ENCODE data around the gene GPX6.

Gene GPX6

GRCh38 chr6:28543651-28544610 is 28.3 kb upstream of the GPX6 start:
- H3K9ac ChIP-seq, result 0 out of 2 replicates have a peak overlapping the region, but pooled peaks have one; percentile 23

DNA sequence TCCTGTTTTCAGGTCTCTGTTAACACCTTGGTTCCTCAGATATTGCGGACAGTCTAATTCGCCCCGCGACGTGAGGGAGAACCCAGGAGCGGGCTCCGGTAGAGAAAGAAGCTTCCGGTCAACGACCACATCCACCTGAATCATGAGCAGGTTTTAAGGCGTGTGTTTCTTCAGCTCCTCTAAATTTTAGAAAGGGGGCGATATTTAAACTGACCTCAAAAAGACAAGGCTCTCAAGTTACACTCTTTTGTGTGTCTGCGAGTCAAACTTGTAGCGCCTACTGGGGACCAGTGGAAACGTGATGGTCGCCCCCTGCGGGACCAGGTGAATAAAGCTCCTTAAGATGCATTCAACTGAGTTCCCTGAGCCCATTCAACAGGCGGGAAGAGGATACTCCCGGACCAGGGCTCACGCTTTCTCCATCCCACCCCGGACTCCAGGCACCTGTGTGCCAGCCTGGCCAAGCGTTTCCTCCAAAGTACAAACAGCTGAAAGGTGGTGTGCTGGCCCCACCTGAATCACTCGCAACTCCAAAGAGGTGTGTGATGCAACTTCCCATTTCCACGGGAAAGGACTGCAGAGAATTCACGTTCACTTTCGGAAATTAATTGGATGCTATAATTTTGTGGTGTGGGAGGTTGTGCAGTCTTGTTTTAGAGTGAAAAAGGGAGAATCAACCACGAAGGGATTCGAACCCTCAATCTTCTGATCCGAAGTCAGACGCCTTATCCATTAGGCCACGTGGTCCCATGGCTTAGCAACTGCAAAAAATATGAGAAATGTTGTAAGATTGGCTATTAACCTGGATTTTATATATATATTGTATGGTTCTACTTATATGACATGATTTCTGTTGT is 27.1 kb upstream of the GPX6 start:
- Histone ChIP-seq H3K27me3 (no peaks in the 10 kb centered on the region; the same call in 1 of the 2 replicates), H3K9ac (no peak overlapping the region), H3K27ac (no peak overlapping the region), H3K36me3 (no peaks in the 10 kb centered on the region), H4K20me1 (no peaks in the 10 kb centered on the region), H3K4me1 (no peaks in the 10 kb centered on the region), H3K4me2 (peak overlapping the region; percentile 23), H3K9me3 (peaks cover 5% of the 10 kb centered on the region), H3K4me3 (peak overlapping the region; percentile 55)
- TF ChIP-seq Cebpa-rat (IDR thresholded peaks at IDR 0.05), result no peak

More at GRCh38 chr6:28543651-28544610, 28.3 kb upstream of the GPX6 start:
- H3K36me3 ChIP-seq, result no peaks in the 10 kb centered on the region
- H3K4me2 ChIP-seq, result peak overlapping the region; percentile 60
- no peak overlapping the region for H3K27ac ChIP-seq
- no peaks in the 10 kb centered on the region for H4K20me1 ChIP-seq
- no peak for TF ChIP-seq Cebpa-rat (IDR thresholded peaks at IDR 0.05)
- H3K4me1 ChIP-seq, result no peaks in the 10 kb centered on the region
- H3K4me3 ChIP-seq, result peak overlapping the region; percentile 57
- H3K9me3 ChIP-seq, result peaks cover 5% of the 10 kb centered on the region
- no peaks in the 10 kb centered on the region; the same call in 1 of the 2 replicates for H3K27me3 ChIP-seq

- TF ChIP-seq Cebpa-rat (IDR thresholded peaks at IDR 0.05), result no peak
- Histone ChIP-seq H3K4me2 (no peak overlapping the region), H3K9me3 (peaks cover 5% of the 10 kb centered on the region), H3K4me3 (no peak overlapping the region), H4K20me1 (no peaks in the 10 kb centered on the region), H3K27me3 (no peaks in the 10 kb centered on the region; the same call in 1 of the 2 replicates), H3K36me3 (no peaks in the 10 kb centered on the region), H3K27ac (no peak overlapping the region), H3K4me1 (no peaks in the 10 kb centered on the region), H3K9ac (no peak overlapping the region)
Observed at GRCh38 chr6:28541996-28542395, 26.4 kb upstream of the GPX6 start.

DNA sequence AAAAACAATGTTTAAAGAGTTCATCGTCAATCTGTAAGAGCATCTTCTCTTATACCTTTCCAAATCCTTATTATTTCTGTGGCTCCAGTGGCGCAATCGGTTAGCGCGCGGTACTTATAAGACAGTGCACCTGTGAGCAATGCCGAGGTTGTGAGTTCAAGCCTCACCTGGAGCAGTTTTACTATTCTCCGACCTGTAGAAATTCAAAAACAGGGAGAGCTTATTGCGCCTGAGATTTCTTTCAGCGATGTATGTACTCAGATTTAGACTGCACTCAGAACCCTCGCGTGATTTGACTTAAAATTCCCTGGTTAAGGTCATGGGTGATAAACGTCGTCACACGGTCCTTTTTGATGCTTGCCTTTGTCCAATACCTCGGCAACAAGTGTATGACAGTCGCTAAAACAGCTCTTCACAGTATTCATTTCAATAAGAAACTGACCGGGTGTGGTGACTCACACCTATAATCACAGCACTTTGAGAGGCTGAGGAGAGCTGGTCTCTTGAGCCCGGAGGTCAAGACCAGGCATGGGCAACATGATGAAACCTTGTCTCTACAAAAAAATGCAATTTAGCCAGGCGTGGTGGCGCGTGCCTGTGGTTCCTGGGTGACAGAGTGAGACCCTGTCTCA is 22.0 kb upstream of the GPX6 start:
- no peaks in the 10 kb centered on the region for H4K20me1 ChIP-seq
- no peaks in the 10 kb centered on the region for H3K4me1 ChIP-seq
- H3K27ac ChIP-seq, result no peak overlapping the region
- TF ChIP-seq Cebpa-rat (IDR thresholded peaks at IDR 0.05), result no peak
- H3K4me2 ChIP-seq, result no peak overlapping the region
- no peaks in the 10 kb centered on the region for H3K27me3 ChIP-seq
- no peak overlapping the region for H3K4me3 ChIP-seq
- peaks cover 5% of the 10 kb centered on the region; the same call in 1 of the 2 replicates for H3K9me3 ChIP-seq
- H3K36me3 ChIP-seq, result no peaks in the 10 kb centered on the region
- H3K9ac ChIP-seq, result no peak overlapping the region

GRCh38 chr6:28537065-28537464 is 21.5 kb upstream of the GPX6 start:
- Histone ChIP-seq H3K27me3 (no peaks in the 10 kb centered on the region), H3K9me3 (peaks cover 5% of the 10 kb centered on the region; the same call in 1 of the 2 replicates), H3K27ac (no peak overlapping the region), H3K36me3 (no peaks in the 10 kb centered on the region), H3K4me3 (no peak overlapping the region), H3K4me1 (no peaks in the 10 kb centered on the region), H4K20me1 (no peaks in the 10 kb centered on the region), H3K9ac (no peak overlapping the region), H3K4me2 (no peak overlapping the region)
- no peak for TF ChIP-seq Cebpa-rat (IDR thresholded peaks at IDR 0.05)

GRCh38 chr6:28534875-28535274 is 19.3 kb upstream of the GPX6 start:
- no peak for TF ChIP-seq Cebpa-rat (IDR thresholded peaks at IDR 0.05)
- Histone ChIP-seq H3K4me3 (no peak overlapping the region), H3K4me2 (no peak overlapping the region), H3K27me3 (no peaks in the 10 kb centered on the region), H3K36me3 (no peaks in the 10 kb centered on the region), H4K20me1 (no peaks in the 10 kb centered on the region), H3K4me1 (no peaks in the 10 kb centered on the region), H3K9ac (no peak overlapping the region), H3K9me3 (no peaks in the 10 kb centered on the region), H3K27ac (no peak overlapping the region)

GRCh38 chr6:28534306-28534705 is 18.7 kb upstream of the GPX6 start:
- H3K27me3 ChIP-seq, result no peaks in the 10 kb centered on the region
- no peak overlapping the region for H3K4me3 ChIP-seq
- no peaks in the 10 kb centered on the region for H4K20me1 ChIP-seq
- TF ChIP-seq Cebpa-rat (IDR thresholded peaks at IDR 0.05), result no peak
- H3K4me1 ChIP-seq, result no peaks in the 10 kb centered on the region
- no peaks in the 10 kb centered on the region for H3K9me3 ChIP-seq
- H3K4me2 ChIP-seq, result no peak overlapping the region
- H3K27ac ChIP-seq, result no peak overlapping the region
- no peaks in the 10 kb centered on the region for H3K36me3 ChIP-seq
- no peak overlapping the region for H3K9ac ChIP-seq

DNA sequence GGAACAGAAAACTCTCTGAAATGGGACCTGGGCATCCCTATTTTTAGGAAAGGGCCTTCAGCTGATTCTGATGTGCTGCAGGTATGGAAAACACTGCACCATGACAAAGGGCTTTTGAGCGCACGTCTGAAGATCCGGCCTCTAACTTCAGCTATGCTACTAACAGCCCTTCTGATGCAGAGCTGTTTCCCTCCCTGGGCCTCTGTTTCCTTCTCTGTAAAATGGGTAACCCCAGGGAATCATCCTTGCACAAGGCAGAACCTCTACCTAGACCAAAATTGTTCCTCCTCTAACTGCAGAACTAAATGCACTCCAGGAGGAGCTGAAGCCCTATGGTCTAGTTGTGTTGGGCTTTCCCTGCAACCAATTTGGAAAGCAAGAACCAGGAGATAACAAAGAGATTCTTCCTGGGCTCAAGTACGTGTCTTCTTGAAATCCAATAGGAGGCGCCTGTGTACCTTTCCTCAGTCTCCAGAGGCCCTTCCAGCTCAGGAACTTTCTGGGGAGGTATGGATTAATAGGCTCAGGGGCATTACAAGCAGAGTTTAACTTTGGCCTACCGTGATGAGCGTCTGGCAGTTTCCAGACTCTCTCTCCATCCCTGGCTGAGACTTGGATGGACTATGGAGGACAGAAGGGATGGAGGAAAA is 16.0 kb upstream of the GPX6 start:
- no peaks in the 10 kb centered on the region for H3K36me3 ChIP-seq
- H3K9me3 ChIP-seq, result no peaks in the 10 kb centered on the region
- H3K4me2 ChIP-seq, result no peak overlapping the region
- no peaks in the 10 kb centered on the region for H3K4me1 ChIP-seq
- H3K4me3 ChIP-seq, result no peak overlapping the region
- H3K9ac ChIP-seq, result no peak overlapping the region
- H3K27me3 ChIP-seq, result no peaks in the 10 kb centered on the region
- no peak overlapping the region for H3K27ac ChIP-seq
- no peak for TF ChIP-seq Cebpa-rat (IDR thresholded peaks at IDR 0.05)
- no peaks in the 10 kb centered on the region for H4K20me1 ChIP-seq

DNA sequence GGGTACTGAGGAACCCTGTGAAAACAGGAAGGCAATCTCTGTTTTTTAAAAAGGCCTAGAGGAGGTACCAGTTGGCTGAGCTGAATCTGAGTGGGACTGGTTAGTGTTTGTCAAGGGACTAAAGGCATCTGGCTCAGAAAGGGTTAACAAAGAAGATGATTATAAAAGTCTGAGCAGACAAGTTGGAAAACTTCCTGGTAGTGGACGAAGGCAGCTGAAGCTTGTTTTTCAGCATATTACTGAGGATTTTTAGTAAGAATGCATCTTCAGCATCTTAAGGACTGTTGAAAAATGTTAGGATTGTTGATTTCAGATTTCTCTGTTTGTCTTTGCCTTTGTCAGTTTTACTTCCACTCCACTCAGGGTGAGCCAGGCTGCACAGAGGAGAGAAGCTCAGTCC is 15.2 kb upstream of the GPX6 start:
- no peak overlapping the region for H3K9ac ChIP-seq
- no peak overlapping the region for H3K4me3 ChIP-seq
- no peak overlapping the region for H3K4me2 ChIP-seq
- no peaks in the 10 kb centered on the region for H3K36me3 ChIP-seq
- TF ChIP-seq Cebpa-rat (IDR thresholded peaks at IDR 0.05), result no peak
- H4K20me1 ChIP-seq, result no peaks in the 10 kb centered on the region
- no peaks in the 10 kb centered on the region for H3K9me3 ChIP-seq
- no peak overlapping the region for H3K27ac ChIP-seq
- H3K4me1 ChIP-seq, result peaks cover 2% of the 10 kb centered on the region
- no peaks in the 10 kb centered on the region for H3K27me3 ChIP-seq
